Measurements from ENCODE around the gene PRSS53.
"Not testable (repeated sequence)": the region's sequence is repeated elsewhere in the genome, so short reads cannot be mapped to it uniquely, and the experiment has no call there.

The PRSS53 gene

DNA sequence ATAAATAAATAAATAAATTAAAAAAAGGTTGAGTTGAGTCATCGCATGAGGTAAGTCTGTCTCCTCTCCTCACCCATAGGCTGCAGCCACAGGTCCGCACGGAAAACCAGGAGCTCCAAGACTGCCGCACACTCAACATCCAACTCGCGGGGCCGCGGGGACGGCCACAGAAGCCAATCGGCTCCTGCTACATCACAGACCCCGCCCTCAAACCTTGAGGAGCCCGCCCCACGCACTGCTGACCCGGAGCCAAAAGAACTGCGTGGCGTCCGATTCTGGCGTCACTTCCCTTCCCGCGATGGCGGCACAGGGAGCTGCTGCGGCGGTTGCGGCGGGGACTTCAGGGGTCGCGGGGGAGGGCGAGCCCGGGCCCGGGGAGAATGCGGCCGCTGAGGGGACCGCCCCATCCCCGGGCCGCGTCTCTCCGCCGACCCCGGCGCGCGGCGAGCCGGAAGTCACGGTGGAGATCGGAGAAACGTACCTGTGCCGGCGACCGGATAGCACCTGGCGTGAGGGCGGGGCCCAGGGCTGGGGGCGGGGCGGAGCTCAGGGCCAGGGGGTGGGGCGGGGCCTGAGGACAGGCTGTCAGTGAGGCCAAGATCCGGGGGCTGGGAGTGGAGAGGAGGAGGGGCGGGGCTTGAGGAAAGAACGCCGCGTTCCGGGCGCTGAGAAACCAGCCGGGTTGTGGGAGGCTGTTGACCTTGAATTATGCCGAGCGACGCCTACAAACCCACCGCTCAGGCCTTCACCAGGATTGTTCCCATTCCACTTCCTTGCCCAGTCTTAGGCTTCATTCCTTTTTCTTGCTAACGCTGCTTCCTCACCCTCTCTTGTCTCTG lies 28.9 kb upstream of the PRSS53 start, which contains the start of gene KAT8:
Gene KAT8 (plus strand): TSS at position 281 of the 839 bp plus-strand sequence. CDS start 18 bp downstream, at position 299.
- DNase-seq: peak; percentile 96 to 99

DNA sequence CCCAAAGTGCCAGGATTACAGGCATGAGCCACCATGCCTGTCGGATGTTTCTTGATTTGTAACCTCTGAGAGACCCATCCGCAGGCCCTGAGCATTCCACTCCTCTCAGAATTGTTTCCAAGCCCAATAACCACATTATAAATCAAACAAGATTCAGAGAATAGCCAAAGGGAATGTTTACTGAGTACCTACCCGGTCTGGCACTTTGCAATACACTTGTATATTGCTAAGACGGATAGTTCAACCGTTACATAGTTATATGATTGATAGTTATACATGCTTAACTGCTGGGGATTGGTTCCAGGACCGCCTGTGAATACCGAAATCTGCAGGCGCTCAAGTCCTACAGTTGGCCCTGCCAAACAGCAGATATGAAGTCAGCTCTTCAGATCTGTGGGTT lies 25.7 kb upstream of the PRSS53 start:
- DNase-seq: no peak

DNA sequence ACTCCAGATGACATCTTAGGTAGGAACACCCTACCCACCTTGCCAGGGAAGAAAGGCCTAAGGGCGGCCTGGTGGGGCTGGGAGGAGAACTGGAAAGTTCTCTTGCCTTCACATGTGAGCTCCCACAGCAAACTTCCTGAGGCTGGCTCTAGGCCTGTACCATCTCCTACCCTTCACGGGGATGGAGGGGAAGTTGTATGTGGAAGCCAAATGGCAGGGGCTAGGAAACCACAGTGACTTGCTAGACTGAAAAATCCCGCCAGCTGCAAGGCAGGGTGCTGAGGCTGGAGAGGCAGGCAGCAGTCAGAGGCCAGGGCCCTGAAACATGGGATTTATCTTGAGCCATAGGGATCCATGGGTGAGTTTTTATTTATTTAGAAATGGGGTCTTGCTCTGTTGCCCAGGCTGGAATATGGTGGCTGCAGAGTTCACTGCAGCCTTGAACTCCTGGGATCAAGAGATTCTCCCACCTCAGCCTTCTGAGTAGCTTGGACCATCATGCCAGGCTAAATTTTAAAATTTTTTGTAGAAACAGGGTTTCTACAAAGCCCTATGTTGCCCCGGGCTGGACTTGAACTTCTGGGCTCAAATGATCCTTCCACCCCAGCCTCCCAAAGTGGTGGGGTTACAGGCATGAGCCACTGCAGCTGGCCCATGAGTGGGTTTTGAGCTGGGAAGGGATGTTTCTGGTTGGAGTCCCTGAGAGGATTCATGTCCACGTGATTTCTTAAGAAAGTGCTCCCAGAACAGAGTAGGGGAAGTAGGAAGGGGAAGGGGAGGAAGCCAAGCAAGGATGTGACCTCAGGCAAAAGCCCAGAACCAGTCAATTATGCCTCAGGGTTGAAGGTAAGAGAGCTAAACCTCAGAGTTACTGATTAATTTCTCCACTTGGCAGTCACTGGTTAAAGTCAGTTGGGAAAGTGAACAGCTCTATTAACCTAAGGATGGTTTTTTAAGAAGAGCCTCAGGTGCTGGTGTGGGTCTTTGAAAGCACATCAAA lies 24.7 kb upstream of the PRSS53 start:
- no peak for DNase-seq

DNA sequence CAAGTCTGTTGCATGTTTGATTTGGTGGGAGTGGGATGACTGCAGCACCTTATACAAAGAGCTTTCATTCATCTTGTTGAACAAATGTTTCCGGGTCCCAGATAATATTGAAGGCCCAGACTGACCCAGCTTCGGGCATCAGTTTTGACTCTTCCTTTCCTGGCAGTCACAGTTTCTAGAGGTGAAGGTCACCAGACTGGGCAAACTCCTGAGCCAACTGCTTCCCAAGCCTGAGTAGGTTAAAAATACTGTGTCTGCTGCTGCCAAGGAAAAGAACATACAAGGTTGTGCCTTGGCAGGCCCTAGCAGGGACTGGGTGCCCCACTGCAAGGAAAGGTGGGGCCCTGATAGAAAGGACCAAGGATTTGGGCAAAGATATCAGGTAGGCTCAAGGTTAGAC lies 24.0 kb upstream of the PRSS53 start:
- no peak for DNase-seq

DNA sequence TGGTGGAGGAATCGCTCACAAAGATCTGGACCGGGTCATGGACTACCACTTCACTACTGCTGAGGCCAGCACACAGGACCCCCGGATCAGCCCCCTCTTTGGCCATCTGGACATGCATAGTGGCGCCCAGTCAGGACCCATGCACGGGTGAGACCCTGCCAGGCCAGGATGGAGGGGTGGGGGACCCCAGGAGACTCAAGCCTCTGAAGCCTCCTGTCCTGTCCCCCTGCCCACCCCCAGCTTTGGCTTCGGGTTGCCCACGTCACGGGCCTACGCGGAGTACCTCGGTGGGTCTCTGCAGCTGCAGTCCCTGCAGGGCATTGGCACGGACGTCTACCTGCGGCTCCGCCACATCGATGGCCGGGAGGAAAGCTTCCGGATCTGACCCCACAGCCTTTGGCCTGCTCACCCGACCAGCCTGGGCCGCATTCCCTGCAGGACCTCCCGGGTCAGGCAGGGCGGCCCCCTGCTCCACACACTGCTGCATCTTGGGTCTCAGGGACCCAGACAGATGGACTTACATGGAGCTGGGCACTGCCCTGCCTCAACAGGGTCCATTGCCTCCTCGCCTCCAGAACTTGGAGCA lies 23.2 kb upstream of the PRSS53 start:
- DNase-seq: no peak

DNA sequence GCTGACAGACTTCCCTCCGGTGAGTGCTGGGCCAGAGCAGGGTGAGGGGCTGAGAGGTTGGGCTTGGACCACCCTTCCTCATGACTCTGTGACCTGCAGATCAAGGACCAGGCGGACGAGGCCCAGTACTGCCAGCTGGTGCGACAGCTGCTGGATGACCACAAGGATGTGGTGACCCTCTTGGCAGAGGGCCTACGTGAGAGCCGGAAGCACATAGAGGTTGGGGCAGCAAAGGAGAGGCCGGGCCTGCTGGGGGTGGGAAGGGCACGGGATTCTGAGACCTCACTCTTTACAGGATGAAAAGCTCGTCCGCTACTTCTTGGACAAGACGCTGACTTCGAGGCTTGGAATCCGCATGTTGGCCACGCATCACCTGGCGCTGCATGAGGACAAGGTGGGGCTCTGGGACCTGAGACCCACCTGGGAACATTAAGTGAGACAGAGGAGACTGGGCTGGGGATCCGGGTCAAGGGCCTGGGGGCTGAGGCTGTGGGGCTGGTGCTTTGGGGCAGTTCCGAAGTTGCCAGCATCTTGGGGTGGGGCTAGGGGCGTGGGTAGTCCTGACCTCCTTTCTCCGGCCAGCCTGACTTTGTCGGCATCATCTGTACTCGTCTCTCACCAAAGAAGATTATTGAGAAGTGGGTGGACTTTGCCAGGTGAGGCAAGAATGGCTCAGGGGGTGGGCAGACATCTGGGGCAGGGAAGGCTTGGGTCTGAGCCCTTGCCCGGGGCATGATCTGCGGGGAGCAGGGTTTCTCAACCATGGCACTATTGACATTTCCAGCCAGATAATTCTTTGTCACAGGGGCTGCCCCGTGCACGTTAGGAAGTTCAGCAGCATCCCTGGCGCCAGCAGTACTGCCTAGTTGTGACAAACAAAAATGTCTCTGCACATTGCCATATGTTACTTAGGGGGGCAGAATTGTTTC lies 21.6 kb upstream of the PRSS53 start:
- DNase-seq: no peak

DNA sequence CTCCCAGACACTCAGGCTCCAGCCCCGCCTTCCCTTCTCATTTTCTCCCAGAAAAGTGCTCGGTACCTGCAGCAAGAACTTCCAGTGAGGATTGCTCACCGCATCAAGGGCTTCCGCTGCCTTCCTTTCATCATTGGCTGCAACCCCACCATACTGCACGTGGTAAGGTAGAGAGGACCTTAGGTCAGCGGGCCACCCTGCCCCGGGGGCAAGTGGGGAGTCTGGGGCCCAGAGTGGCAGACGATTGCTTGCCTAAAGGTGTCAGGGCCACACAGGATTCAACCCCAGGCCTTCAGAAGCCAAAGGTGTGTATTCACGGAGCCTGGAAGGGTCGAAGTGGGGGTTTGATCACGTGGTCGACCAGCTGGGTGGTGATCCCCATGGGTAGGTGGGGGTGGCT lies 20.9 kb upstream of the PRSS53 start:
- DNase-seq: no peak

DNA sequence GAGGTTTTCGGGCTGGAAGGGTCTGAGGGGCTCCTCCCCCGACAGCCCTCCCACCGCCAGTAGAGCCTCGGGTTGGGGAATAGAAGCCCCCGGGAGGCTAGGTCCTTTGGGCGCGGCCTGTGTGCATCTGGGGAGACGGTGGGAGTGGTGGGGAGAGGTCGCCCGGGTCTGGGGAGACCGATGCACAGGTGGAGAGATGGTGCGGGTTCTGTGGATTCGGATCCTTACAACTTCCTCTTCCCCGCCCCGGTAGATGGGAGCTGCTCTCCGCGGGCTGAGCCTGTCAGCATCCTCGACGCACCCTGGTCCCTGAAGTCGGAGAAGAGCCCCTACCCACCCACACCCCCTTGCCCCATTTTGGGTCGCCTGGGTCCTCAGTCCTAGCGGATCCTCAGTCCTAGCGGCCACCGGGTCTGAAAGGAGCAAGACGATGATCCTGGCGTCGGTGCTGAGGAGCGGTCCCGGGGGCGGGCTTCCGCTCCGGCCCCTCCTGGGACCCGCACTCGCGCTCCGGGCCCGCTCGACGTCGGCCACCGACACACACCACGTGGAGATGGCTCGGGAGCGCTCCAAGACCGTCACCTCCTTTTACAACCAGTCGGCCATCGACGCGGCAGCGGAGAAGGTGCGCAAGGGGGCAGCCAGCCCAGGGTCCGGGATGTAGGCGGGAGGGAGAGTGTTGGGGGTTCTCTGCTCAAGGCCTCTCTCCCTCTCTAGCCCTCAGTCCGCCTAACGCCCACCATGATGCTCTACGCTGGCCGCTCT lies 20.2 kb upstream of the PRSS53 start:
- DNase-seq: no peak

DNA sequence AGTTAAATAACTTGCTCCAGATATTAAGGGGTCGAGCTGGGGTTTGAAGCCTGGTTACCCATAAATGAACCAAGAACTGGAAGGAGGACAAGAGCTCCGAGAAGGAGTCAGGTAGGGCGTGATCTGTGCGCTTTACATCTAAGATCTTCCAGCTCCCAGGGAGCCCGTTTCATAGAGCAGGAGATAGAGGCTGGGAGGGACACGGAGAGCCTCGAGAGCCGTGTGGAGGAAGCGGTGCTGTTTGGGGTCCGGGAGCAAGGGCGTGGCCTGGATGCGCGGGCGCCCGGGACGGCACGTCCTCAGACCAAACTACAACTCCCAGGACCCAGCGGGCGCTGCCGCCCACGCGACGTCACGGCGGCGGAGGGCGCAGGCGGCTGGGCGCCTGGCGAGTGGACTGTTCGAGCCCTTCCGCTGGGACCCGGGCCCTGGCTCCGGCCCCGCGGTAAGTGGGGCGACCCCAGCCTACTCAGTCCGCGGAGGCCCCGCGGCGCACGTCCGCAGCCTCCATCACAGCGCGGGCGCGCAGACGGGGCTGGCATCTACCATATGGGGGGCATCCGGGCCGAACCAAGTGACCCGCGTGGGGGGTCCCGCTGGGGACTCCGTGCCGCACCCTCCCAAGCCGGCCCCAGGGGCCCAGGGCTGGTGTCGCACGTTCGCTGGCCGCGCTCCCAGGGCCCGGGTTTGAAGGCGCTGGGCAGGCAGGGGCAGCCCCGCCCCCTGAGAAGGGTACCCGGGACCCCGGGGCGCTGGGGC lies 19.5 kb upstream of the PRSS53 start, which contains the start of gene BCKDK:
Gene BCKDK (plus strand): TSS at position 352 of the 759 bp plus-strand sequence. CDS start 838 bp downstream, outside the sequence.
- DNase-seq: peak; percentile 66 to 90

DNA sequence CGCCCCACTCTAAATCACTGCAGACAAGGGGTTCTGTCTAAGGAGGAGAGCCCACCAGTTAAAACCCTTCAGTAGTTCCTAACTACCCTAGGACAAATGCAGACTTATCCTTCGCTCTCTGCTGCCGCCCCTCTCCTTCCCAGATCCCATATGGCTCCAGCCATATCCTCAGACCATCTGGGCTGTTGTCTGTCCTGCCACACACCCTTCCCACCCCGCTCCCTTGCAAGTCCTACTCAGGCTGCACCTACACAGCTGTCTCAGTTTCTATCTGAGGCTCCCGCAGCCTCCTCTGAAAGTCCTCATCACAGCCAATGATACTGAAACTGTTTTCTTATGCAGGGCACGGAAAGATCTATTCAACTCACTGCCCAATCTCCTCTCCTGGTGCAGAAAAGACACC lies 18.7 kb upstream of the PRSS53 start:
- DNase-seq: peak; percentile 81 to 95

DNA sequence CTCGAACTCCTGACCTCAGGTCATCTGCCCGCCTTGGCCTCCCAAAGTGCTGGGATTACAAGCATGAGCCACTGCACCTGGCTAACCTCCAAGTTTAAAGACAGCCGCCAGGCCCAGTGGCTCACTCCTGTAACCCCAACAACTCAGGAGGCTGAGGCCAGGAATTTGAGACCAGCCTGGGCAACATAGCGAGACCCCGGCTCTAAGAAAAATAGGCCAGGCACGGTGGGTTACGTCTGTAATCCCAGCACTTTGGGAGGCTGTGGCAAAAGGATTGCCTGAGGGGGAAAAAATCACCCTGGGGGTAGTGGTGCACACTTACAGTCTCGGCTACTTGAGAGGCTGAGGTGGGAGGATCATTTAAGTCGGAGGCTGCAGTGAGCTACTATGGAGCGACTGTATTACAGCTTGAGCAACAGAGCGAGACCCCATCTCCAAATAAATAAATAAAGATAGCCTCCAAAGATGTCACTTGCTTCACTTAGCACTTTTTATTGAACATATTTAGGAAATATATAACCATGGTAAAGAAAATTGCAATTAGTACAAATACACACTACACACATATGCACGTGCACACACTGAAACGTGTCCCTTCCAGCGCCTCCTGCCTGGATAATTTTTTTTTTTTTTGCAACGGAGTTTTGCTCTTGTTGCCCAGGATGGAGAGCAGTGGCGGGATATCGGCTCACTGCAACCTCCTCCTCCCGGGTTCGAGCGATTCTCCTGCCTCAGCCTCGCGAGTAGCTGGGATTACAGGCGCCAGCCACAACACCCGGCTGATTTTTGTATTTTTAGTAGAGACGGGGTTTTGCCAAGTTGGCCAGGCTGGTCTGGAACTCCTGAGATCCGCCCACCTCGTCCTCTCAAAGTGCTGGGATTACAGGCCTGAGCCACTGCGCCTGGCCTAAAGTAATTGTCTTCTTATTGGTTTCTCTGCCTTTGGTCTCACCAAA lies 18.0 kb upstream of the PRSS53 start:
- DNase-seq: peak in 1 of 2 experiments; percentile 61

DNA sequence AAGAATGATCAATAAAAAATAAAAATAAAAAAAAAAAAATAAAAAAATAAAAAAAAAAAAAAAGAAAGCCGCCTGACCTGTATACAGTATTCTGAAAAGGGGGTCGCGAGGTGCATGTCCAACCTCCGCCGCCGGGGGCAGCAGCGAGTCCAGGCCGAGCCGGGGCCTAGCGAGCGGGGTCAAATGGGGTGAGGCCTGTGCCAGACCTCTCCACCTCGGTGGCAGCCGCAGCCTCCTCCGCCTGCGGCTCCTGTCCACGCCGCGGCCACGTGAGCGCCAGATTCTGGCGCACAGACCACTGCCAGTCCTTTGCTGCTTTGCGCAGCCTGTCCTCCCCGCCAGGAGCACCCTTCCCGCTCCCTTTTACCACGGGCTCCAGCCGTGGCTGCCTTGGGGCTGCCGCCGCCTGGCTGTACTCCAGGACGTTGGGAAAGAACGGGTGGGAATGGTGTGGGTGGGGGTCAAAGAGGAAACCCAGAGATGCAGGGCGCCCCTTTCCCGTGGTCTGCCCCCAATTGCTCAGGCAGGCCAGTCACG lies 17.0 kb upstream of the PRSS53 start:
- peak; percentile 17 to 46 for DNase-seq

DNA sequence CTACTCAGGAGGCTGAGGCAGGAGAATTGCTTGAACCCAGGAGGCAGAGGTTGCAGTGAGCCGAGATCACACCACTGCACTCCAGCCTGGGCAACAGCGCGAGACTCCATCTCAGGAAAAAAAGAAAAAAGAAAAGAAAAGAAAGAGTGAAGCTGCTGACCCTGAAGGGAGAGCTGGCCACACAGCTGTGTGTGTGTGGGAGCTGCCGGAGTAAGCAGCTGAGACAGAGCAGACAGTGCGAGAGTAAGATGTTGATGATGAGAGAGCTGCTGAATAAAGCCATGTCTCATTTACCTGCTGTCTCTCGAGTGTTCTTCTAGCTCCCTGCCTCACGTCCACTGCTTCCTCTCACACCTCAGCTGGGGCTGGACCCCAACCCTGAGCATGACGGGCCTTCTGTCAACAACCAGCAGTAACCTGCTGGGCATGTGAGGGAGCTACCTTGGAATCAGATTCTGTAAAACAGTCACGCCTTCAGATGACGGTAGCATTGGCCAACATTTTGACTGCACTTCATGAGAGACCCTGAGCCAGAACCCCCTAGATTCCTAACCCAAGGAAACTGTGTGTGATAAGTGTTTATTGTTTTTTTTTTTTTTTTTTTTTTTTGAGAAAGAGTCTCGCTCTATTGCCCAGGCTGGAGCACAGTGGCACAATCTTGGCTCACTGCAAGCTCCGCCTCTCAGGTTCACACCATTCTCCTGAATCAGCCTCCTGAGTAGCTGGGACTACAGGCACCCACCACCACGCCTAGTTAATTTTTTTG lies 12.3 kb upstream of the PRSS53 start:
- DNase-seq: not testable (repeated sequence)

DNA sequence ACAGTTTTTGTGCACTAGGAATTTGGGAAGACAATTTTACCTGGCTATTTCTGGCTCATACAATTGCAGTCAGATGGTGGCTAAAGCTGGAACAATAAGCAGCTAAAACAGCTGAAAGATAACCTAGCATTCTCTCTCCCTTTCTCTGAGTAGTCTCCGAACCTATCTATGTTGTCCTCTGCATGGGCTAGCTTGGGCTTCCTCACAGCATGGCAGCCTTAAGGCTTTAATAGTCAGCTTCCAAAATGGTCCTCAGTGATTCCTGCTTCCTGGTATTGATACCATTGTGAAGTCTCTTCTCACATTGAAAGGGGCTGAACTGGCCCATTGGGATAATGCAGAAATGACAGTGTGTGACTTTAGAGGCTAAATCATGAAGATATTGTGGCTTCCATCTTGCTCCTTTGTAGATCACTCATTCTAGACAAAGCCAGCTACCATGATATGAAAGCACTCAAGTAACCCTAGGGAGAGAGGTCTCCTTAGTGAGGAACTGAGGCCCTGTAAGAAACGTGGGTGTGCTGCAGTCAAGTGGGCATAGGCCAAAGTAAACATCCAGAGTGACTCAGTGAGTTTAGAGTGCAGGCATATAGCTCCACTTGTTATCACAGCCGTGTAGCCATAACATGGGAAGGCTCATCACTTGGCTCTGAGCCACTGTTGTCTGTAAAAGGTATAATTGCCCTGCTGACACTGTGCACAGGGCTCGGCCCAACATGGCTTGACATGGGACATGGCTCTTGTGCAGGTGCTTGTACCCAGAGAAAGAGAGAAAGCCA lies 11.3 kb upstream of the PRSS53 start:
- DNase-seq: no peak

DNA sequence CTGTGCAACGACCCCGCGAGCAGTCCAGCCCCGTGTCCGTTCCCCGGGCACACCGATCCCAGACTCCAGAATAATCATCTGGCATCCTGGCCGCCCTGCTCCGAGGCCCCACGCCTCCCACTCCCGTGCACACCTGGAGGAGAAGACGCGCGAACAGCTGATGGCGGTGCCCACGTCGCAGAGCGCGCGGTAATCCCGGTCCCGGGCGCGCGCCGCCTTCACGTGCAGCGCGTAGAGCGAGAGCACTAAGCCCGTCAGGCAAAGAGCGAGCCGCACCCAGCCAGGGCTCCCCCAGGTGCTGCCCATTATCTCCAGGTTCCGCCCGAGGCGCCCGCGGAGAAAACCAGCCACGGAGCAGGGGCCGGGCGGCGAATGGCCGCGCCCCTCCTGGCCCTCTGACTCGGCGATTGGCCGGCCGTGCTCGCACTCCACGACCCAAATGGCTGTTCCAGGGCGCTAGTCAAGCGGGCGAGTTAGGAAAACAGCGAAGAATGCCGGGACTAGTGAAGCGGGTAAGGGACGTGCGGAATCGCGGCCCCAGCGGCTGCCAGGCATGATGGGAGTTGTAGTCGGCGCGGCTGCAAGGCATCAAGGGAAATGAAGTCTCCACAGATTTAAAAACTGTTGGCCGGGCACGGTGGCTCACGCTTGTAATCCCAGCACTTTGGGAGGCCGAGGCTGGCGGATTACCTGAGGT lies 5.8 kb upstream of the PRSS53 start, which contains the start of gene VKORC1:
Gene VKORC1 (minus strand): TSS at position 374 of the 697 bp plus-strand sequence. CDS start 68 bp downstream, at position 306.
- peak; percentile 98 for DNase-seq

DNA sequence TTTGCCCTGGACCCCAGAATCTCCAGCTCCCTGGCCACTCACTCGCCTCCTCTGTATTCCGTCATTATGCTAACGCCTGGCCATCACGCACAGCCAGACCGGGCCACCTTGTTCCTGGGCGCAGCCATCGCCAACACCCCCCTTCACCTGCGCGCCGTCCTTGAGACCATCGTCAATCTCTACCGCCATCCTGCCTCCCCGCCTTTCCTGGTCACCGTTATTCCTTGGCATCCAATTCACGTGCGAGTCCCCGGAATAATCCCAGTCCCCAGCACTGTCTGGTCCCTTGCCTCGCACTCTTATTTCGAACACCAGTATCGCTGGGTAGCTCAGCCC lies 5.3 kb upstream of the PRSS53 start:
- peak in 1 of 2 experiments; percentile 47 for DNase-seq

Measured in NCI-H524 (cell line).